Natural killer cell (primary cell): ENCODE data around the gene LRIG1. TPM values are rescaled to one million over a fixed set of nuclear protein-coding genes. Genes with fewer than 3 reads are reported as not detected.
A peak's percentile ranks its signal among the peaks of the same experiment; 100 is the strongest.

Experiments used
- ATAC-seq, 3 donors: fragments of 150-1000 bp in 2 of 3; fragments of 200-7000 bp in 1 of 3; cut with Tn5 transposase; 1 replicate in 1 of 3; 2 replicates in 2 of 3; pipeline ENCODE4 v1.10.0; 2021; ENCODE audit warnings: mild to moderate bottlenecking in 2 of 3, moderate library complexity in 2 of 3
- DNase-seq, 2 donors: peaks; one replicate each; pipeline versions ENCODE4 v3.0.0 to v3.0.0-alpha.2; 2013 to 2021; ENCODE audit warnings: mixed read lengths in 1 of 2
- H3K27ac ChIP-seq: one replicate; pipeline ENCODE4 v1.5.1; 2013; ENCODE audit warnings: mild to moderate bottlenecking, low read length
- H3K27me3 ChIP-seq: one replicate; pipeline ENCODE4 v1.6.1; 2013; ENCODE audit warnings: low read length; ENCODE audit not compliant: control insufficient read depth, insufficient read depth
- H3K36me3 ChIP-seq: one replicate; pipeline ENCODE4 v1.6.1; 2013; ENCODE audit warnings: low read length; ENCODE audit not compliant: control insufficient read depth, insufficient read depth
- H3K4me1 ChIP-seq: one replicate; pipeline ENCODE4 v1.6.1; 2013; ENCODE audit warnings: low read length; ENCODE audit not compliant: control insufficient read depth, insufficient read depth
- H3K4me3 ChIP-seq: one replicate; pipeline ENCODE4 v1.5.1; 2013; ENCODE audit warnings: low read length
- H3K9me3 ChIP-seq: one replicate; pipeline ENCODE4 v1.6.1; 2013; ENCODE audit warnings: low read length; ENCODE audit not compliant: control insufficient read depth, insufficient read depth
- H3K27ac Mint-ChIP-seq, 2 donors: one replicate each; pipeline ENCODE4 v1.8.0; 2022; ENCODE audit warnings: mild to moderate bottlenecking in 2 of 2, mixed read lengths in 2 of 2, moderate library complexity in 1 of 2
- H3K27me3 Mint-ChIP-seq, 2 donors: one replicate each; pipeline ENCODE4 v1.8.0; 2022; ENCODE audit warnings: low read depth in 2 of 2, mixed read lengths in 2 of 2
- H3K36me3 Mint-ChIP-seq: one replicate; pipeline ENCODE4 v1.8.0; 2022; ENCODE audit warnings: mixed read lengths
- H3K4me1 Mint-ChIP-seq, 2 donors: one replicate each; pipeline ENCODE4 v1.8.0; 2022; ENCODE audit warnings: mixed read lengths in 2 of 2
- H3K4me3 Mint-ChIP-seq: one replicate; pipeline ENCODE4 v1.8.0; 2022; ENCODE audit warnings: mild to moderate bottlenecking, moderate library complexity, mixed read lengths
- H3K9me3 Mint-ChIP-seq, 2 donors: one replicate each; pipeline ENCODE4 v1.8.0; 2022; ENCODE audit warnings: mixed read lengths in 2 of 2
- WGBS: methylation state at CpG from one replicate; pipeline ENCODE4 v1.1.7; 2013; ENCODE audit warnings: missing lambda C conversion rate; ENCODE audit not compliant: insufficient coverage; 5-methylcytosine and 5-hydroxymethylcytosine counted together
- intact Hi-C: fragments of 100-400 bp; cut with micrococcal nuclease; formaldehyde crosslinking; loops from one replicate; pipeline ENCODE4 v1.14.2; 2022
- total RNA-seq, 4 donors: library from RNA; stranded (reverse); fragments of 120-200 nt in 1 of 4; gene quantifications; one replicate each; pipeline versions ENCODE4 v1.2.3 to v1.2.4, GENCODE V29; 2013 to 2022
- TF ChIP-seq, protein P1 (sequence below): fragments of 200-600 bp; IDR thresholded peaks from one replicate; pipeline ENCODE4 v1.8.0; 2022; ENCODE audit warnings: antibody characterized with exemption

LRIG1 gene
- total RNA-seq, 3 donors from 2014 or later (not counting 1 experiment from before 2014, with no cell fraction given) = 5.5 to 10.6 (median 8.5) TPM

DNA sequence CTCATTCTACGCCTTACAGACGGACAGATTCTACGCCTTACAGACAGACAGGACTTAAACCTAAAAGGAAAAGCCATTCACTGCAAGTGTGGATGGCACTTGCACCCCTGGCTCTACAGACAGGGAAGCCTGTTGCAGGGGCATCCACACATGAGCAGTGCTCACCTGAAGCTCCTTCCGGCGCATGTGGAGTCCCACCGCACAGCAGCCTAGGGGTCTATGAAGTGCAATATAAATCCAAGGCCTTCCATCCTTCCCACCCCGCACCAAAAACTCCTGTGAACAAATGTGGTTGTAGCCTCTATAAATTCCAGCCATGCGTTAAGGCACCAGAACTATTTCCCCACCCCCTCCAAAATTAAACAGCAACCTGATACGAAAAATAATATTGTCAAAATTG, 121.3 kb downstream of the LRIG1 start:
- ATAC-seq (no peak), DNase-seq (no peak)
- Mint-ChIP-seq H3K9me3 (no peaks in the 10 kb centered on the region), H3K27me3 (no peaks in the 10 kb centered on the region), H3K4me1 (peaks cover 6% of the 10 kb centered on the region in 2 donors), H3K27ac (no peak overlapping the region), H3K4me3 (no peak overlapping the region), H3K36me3 (peaks cover 16% of the 10 kb centered on the region)
- no peaks in the 10 kb centered on the region for H3K9me3 ChIP-seq
- intact Hi-C loops = no loop called here
- 97% methylated on average over 8 of the region's 9 CpGs for WGBS
- no peaks in the 10 kb centered on the region for H3K4me1 ChIP-seq
- TF ChIP-seq, protein P1, sequence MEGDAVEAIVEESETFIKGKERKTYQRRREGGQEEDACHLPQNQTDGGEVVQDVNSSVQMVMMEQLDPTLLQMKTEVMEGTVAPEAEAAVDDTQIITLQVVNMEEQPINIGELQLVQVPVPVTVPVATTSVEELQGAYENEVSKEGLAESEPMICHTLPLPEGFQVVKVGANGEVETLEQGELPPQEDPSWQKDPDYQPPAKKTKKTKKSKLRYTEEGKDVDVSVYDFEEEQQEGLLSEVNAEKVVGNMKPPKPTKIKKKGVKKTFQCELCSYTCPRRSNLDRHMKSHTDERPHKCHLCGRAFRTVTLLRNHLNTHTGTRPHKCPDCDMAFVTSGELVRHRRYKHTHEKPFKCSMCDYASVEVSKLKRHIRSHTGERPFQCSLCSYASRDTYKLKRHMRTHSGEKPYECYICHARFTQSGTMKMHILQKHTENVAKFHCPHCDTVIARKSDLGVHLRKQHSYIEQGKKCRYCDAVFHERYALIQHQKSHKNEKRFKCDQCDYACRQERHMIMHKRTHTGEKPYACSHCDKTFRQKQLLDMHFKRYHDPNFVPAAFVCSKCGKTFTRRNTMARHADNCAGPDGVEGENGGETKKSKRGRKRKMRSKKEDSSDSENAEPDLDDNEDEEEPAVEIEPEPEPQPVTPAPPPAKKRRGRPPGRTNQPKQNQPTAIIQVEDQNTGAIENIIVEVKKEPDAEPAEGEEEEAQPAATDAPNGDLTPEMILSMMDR = no peak
- no peak overlapping the region for H3K27ac ChIP-seq
- H3K4me3 ChIP-seq = no peak overlapping the region
- H3K27me3 ChIP-seq = no peaks in the 10 kb centered on the region
- H3K36me3 ChIP-seq = peaks cover 69% of the 10 kb centered on the region

DNA sequence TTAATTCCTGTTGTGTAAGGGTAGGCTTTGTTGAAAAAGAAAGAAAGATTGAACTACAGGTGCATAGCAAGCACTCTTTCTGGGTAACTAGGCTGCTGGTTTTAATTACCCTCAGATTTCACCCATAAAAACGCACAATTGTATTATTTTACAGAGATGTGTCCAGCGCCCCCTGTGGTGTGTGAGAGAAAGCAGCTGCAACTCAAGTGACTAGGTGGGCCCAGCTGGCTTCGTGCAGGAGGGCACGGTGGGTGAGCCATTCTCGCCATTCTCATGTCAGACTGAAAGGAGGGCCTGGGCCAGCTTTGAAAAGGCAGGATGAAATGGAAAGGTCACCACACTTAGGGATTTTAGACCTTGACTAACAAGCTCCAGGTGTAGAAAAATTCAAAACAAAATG, 122.6 kb downstream of the LRIG1 start:
- Histone ChIP-seq H3K27ac (no peak overlapping the region), H3K36me3 (peaks cover 57% of the 10 kb centered on the region), H3K9me3 (no peaks in the 10 kb centered on the region), H3K27me3 (no peaks in the 10 kb centered on the region), H3K4me3 (no peak overlapping the region), H3K4me1 (no peaks in the 10 kb centered on the region)
- Mint-ChIP-seq H3K27me3 (no peaks in the 10 kb centered on the region), H3K9me3 (no peaks in the 10 kb centered on the region), H3K4me1 (peaks cover 6% of the 10 kb centered on the region in 2 donors), H3K4me3 (no peak overlapping the region), H3K36me3 (peaks cover 16% of the 10 kb centered on the region), H3K27ac (peak overlapping the region; percentile 34 to 51)
- DNase-seq (peak in 1 of 2 donors; percentile 75), ATAC-seq (peak; percentile 36 to 54 (median 52))
- intact Hi-C loops = no loop called here
- TF ChIP-seq, protein P1 = peak; percentile 59
- 93% methylated on average over 5 of the region's 5 CpGs for WGBS

DNA sequence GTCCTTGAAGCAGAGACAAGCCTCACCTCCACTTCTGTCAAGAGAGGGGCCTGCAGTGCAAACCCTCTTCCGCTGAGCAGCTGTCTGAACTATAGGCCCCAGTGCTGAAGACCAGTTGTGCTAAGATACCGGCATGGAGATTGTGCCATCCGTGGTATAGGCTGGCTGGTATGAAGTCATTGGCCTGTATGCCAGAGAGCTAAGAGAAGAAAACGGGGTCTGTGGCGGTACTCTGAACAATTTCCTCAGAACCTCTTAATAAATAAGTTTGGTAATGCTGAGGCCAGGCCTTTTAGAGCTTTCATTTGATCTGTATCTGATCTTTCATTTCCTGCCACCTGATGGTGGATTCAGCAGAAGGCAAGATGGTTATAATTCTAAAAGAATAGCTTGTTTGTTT, 123.0 kb downstream of the LRIG1 start:
- no peaks in the 10 kb centered on the region for H3K27me3 ChIP-seq
- no peaks in the 10 kb centered on the region for H3K4me1 ChIP-seq
- peak overlapping the region; percentile 34 to 51 for H3K27ac Mint-ChIP-seq
- H3K27me3 Mint-ChIP-seq = no peaks in the 10 kb centered on the region
- no peak overlapping the region for H3K4me3 Mint-ChIP-seq
- H3K4me1 Mint-ChIP-seq = peaks cover 6% of the 10 kb centered on the region in 2 donors
- 93% methylated on average over 5 of the region's 5 CpGs for WGBS
- intact Hi-C loops = no loop called here
- no peak overlapping the region for H3K27ac ChIP-seq
- H3K4me3 ChIP-seq = no peak overlapping the region
- no peaks in the 10 kb centered on the region for H3K9me3 ChIP-seq
- H3K36me3 ChIP-seq = peaks cover 52% of the 10 kb centered on the region
- DNase-seq = peak in 1 of 2 donors; percentile 48
- H3K9me3 Mint-ChIP-seq = no peaks in the 10 kb centered on the region
- TF ChIP-seq, protein P1 = no peak
- no peak for ATAC-seq
- peaks cover 16% of the 10 kb centered on the region for H3K36me3 Mint-ChIP-seq

DNA sequence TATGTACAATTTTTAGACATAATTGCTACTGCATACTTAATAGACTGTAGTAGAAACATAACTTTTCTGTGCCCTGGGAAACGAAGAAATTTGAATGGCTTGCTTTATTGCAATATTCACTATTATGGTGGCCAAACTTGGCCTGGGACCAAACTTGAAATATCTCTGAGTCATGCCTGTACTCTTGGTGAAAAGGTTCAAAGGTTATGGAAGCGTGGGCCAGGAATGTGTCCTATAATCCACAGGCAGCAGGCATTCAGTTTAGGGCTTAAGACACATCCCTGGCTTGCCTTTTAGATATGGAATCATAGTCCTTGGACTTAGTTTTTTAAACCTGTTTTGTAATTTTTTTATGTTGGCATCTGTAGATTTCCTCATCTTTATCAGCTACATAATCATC, 124.3 kb downstream of the LRIG1 start:
- intact Hi-C loops = no loop called here
- peaks cover 16% of the 10 kb centered on the region for H3K36me3 Mint-ChIP-seq
- Histone ChIP-seq H3K36me3 (peaks cover 40% of the 10 kb centered on the region), H3K27ac (no peak overlapping the region), H3K4me3 (no peak overlapping the region), H3K27me3 (no peaks in the 10 kb centered on the region), H3K4me1 (peaks cover 12% of the 10 kb centered on the region), H3K9me3 (no peaks in the 10 kb centered on the region)
- H3K4me1 Mint-ChIP-seq = peaks cover 12 to 15% of the 10 kb centered on the region in 2 donors
- no peaks in the 10 kb centered on the region for H3K9me3 Mint-ChIP-seq
- no peak overlapping the region for H3K4me3 Mint-ChIP-seq
- H3K27me3 Mint-ChIP-seq = no peaks in the 10 kb centered on the region
- 100% methylated on average over 2 of the region's 2 CpGs for whole genome bisulfite sequencing
- no peak overlapping the region for H3K27ac Mint-ChIP-seq
- DNase-seq = no peak
- TF ChIP-seq, protein P1 = no peak
- ATAC-seq = no peak
